SK-N-SH (cell line): Measurements from ENCODE around the gene ZNF211. TPM values are rescaled to one million over a fixed set of nuclear protein-coding genes. Genes with fewer than 3 reads are reported as not detected.

Experiments used
- CTCF ChIA-PET: fragments of 300-600, 350-600 bp; formaldehyde crosslinking; extraction: SDS; loops from one replicate; lab custom pipeline; 2021; lab: Yijun Ruan, JAX
- POLR2A ChIA-PET: fragments of 350-600 bp; sonication (Branson Sonifier 250); formaldehyde crosslinking; extraction: SDS; loops from one replicate; lab custom pipeline; 2020; ENCODE audit warnings: antibody characterized with exemption, inconsistent platforms; lab: Yijun Ruan, JAX
- DNase-seq: peaks from one replicate; pipeline ENCODE4 v3.0.0; 2012
- H2AFZ ChIP-seq: fragments of 200-600 bp; sonication (generic); 2 replicates; pipeline ENCODE4 v1.8.1; 2016; ENCODE audit warnings: antibody characterized with exemption, mild to moderate bottlenecking, low read depth
- H3F3A ChIP-seq: fragments of 200-600 bp; sonication (generic); replicated peaks from 2 replicates; pipeline ENCODE3; 2016; ENCODE audit warnings: antibody characterized with exemption, mild to moderate bottlenecking; ENCODE audit not compliant: insufficient read depth
- H3K27ac ChIP-seq, 2 experiments: fragments of 200-500 bp in 1 of 2; fragments of 200-600 bp in 1 of 2; sonication (Bioruptor generic) in 1 of 2; sonication (generic), shearing (Covaris generic) in 1 of 2; 2 replicates each; pipeline versions ENCODE4 v1.5.1 to v1.6.1; 2014 to 2016; ENCODE audit warnings: low read depth in 2 of 2, inconsistent platforms in 1 of 2, low read length in 1 of 2, mild to moderate bottlenecking in 1 of 2, mixed read lengths in 1 of 2
- H3K27me3 ChIP-seq: fragments of 200-600 bp; sonication (generic), shearing (Covaris generic); 2 replicates; pipeline ENCODE4 v1.6.1; 2016; ENCODE audit warnings: mixed run types; ENCODE audit not compliant: insufficient read depth
- H3K36me3 ChIP-seq, 2 experiments: fragments of 200-500 bp in 1 of 2; fragments of 200-600 bp in 1 of 2; sonication (Bioruptor generic) in 1 of 2; sonication (generic) in 1 of 2; replicated peaks in 1 of 2; 2 replicates each; pipeline versions ENCODE3 to v1.5.1; 2014 to 2016; ENCODE audit warnings: low read length in 1 of 2, mild to moderate bottlenecking in 1 of 2; ENCODE audit not compliant: insufficient read depth in 2 of 2, control insufficient read depth in 1 of 2
- H3K4me1 ChIP-seq, 2 experiments: fragments of 200-500 bp in 1 of 2; fragments of 200-600 bp in 1 of 2; sonication (Bioruptor generic) in 1 of 2; sonication (generic), shearing (Covaris generic) in 1 of 2; 2 replicates each; pipeline versions ENCODE4 v1.5.1 to v1.6.1; 2014 to 2016; ENCODE audit warnings: low read depth in 1 of 2, low read length in 1 of 2, mixed run types in 1 of 2; ENCODE audit not compliant: insufficient read depth in 2 of 2, control insufficient read depth in 1 of 2
- H3K4me2 ChIP-seq: fragments of 200-600 bp; sonication (generic), shearing (Covaris generic); 2 replicates; pipeline ENCODE4 v1.6.1; 2017; ENCODE audit warnings: mixed run types
- H3K4me3 ChIP-seq, 2 experiments: fragments of 200-500 bp in 1 of 2; fragments of 200-600 bp in 1 of 2; sonication (Bioruptor generic) in 1 of 2; sonication (generic), shearing (Covaris generic) in 1 of 2; 2 replicates each; pipeline versions ENCODE4 v1.5.1 to v1.8.1; 2014 to 2016; ENCODE audit warnings: low read depth in 2 of 2, inconsistent platforms in 1 of 2, low read length in 1 of 2, mild to moderate bottlenecking in 1 of 2, mixed read lengths in 1 of 2, moderate library complexity in 1 of 2
- H3K79me2 ChIP-seq: fragments of 200-600 bp; sonication (generic); 2 replicates; pipeline ENCODE4 v1.8.1; 2017; ENCODE audit warnings: mild to moderate bottlenecking; ENCODE audit not compliant: insufficient read depth
- H3K9ac ChIP-seq: fragments of 200-600 bp; sonication (generic); 2 replicates; pipeline ENCODE4 v1.6.1; 2017; ENCODE audit warnings: mixed run types
- H3K9me2 ChIP-seq: fragments of 200-600 bp; sonication (generic); 2 replicates; pipeline ENCODE4 v1.6.1; 2017; ENCODE audit warnings: mixed run types
- H3K9me3 ChIP-seq: fragments of 200-600 bp; sonication (generic); 2 replicates; pipeline ENCODE4 v1.6.1; 2017; ENCODE audit warnings: mixed run types, mild to moderate bottlenecking, moderate library complexity
- H4K20me1 ChIP-seq: fragments of 200-600 bp; sonication (generic); 2 replicates; pipeline ENCODE4 v1.6.1; 2017; ENCODE audit warnings: mild to moderate bottlenecking, mixed run types; ENCODE audit not compliant: insufficient read depth
- CHD2 ChIP-seq: fragments of 150-350 bp; IDR thresholded peaks from 2 replicates; pipeline ENCODE4 v1.6.1; 2018; ENCODE audit warnings: low read length; ENCODE audit not compliant: partially characterized antibody
- EP300 ChIP-seq, 2 experiments: IDR thresholded peaks; 2 replicates each; pipeline versions ENCODE4 v1.4.0 to v1.6.1; 2012; ENCODE audit warnings: borderline replicate concordance in 1 of 2, low read depth in 1 of 2, low read length in 1 of 2
- EZH2phosphoT487 ChIP-seq: fragments of 200-600 bp; sonication (generic); IDR thresholded peaks from 2 replicates; pipeline ENCODE4 v1.6.1; 2017; ENCODE audit warnings: low read depth, mixed run types, mild to moderate bottlenecking, antibody characterized with exemption, moderate library complexity, borderline replicate concordance
- FOSL2 ChIP-seq: IDR thresholded peaks from 2 replicates; pipeline ENCODE4 v1.4.0; 2012; ENCODE audit warnings: low read depth, mild to moderate bottlenecking, moderate library complexity, borderline replicate concordance
- FOXJ3 ChIP-seq: sonication (generic); formaldehyde crosslinking; IDR thresholded peaks from 2 replicates; pipeline ENCODE4 v1.5.1; 2020; ENCODE audit warnings: mild to moderate bottlenecking, missing genetic modification reagents
- FOXM1 ChIP-seq: IDR thresholded peaks from 2 replicates; pipeline ENCODE4 v1.4.0; 2012; ENCODE audit warnings: low read depth, mild to moderate bottlenecking
- GATA2 ChIP-seq: sonication (generic); formaldehyde crosslinking; IDR thresholded peaks from 2 replicates; pipeline ENCODE4 v1.5.0; 2020; ENCODE audit warnings: mild to moderate bottlenecking, missing genetic modification reagents
- IRF3 ChIP-seq: fragments of 150-350 bp; IDR thresholded peaks from 2 replicates; pipeline ENCODE4 v1.6.1; 2016; ENCODE audit warnings: mild to moderate bottlenecking, low read depth, low read length
- JUND ChIP-seq: IDR thresholded peaks from 2 replicates; pipeline ENCODE4 v1.4.0; 2012
- MEF2A ChIP-seq: IDR thresholded peaks from 2 replicates; pipeline ENCODE4 v1.4.0; 2012; ENCODE audit warnings: low read depth, borderline replicate concordance
- MXI1 ChIP-seq: IDR thresholded peaks from 2 replicates; pipeline ENCODE4 v1.6.1; 2012; ENCODE audit warnings: mild to moderate bottlenecking, low read depth, low read length, improper control_type of control experiment
- NFIC ChIP-seq: IDR thresholded peaks from 2 replicates; pipeline ENCODE4 v1.4.0; 2012; ENCODE audit warnings: borderline replicate concordance
- NRF1 ChIP-seq: IDR thresholded peaks from 2 replicates; pipeline ENCODE4 v1.6.1; 2012; ENCODE audit warnings: low read depth, mild to moderate bottlenecking, low read length
- PBX3 ChIP-seq: IDR thresholded peaks from 2 replicates; pipeline ENCODE4; 2012
- POLR2AphosphoS5 ChIP-seq: IDR thresholded peaks from 2 replicates; pipeline ENCODE4 v1.6.1; 2012; ENCODE audit warnings: low read depth, low read length
- RCOR1 ChIP-seq: fragments of 150-350 bp; IDR thresholded peaks from 2 replicates; pipeline ENCODE4 v1.6.1; 2017; ENCODE audit warnings: antibody characterized with exemption, low read length
- REST ChIP-seq: IDR thresholded peaks from 2 replicates; pipeline ENCODE4 v1.6.1; 2012; ENCODE audit warnings: mild to moderate bottlenecking, low read depth, low read length, moderate library complexity
- RXRA ChIP-seq: IDR thresholded peaks from 2 replicates; pipeline ENCODE4 v1.4.0; 2012; ENCODE audit warnings: low read depth, mild to moderate bottlenecking, borderline replicate concordance
- SIN3A ChIP-seq: IDR thresholded peaks from 2 replicates; pipeline ENCODE4 v1.6.1; 2012; ENCODE audit warnings: low read depth, mild to moderate bottlenecking, low read length, moderate library complexity, borderline replicate concordance
- SMC3 ChIP-seq: IDR thresholded peaks from 2 replicates; pipeline ENCODE4 v1.6.1; 2012; ENCODE audit warnings: low read depth, low read length, improper control_type of control experiment
- TAF1 ChIP-seq: IDR thresholded peaks from 2 replicates; pipeline ENCODE4 v1.6.1; 2012; ENCODE audit warnings: low read depth, mild to moderate bottlenecking, low read length, moderate library complexity, borderline replicate concordance
- USF2 ChIP-seq: fragments of 150-350 bp; IDR thresholded peaks from 2 replicates; pipeline ENCODE4 v1.6.1; 2017; ENCODE audit warnings: antibody characterized with exemption, low read length, low read depth, borderline replicate concordance
- YY1 ChIP-seq: IDR thresholded peaks from 2 replicates; pipeline ENCODE4 v1.4.0; 2012; ENCODE audit warnings: low read depth, mild to moderate bottlenecking
- WGBS: methylation state at CpG from one replicate; pipeline ENCODE4 v1.1.6; 2017; ENCODE audit warnings: low lambda C conversion rate; 5-methylcytosine and 5-hydroxymethylcytosine counted together
- polyA plus RNA-seq, 3 experiments: library from polyadenylated mRNA; depleted of rRNA; stranded (reverse); fragments of >200 nt; gene quantifications; 2 replicates each; pipeline ENCODE4 v1.2.3, GENCODE V29; 2012
- TF ChIP-seq, protein P1 (sequence below): IDR thresholded peaks from 2 replicates; pipeline ENCODE4 v1.4.0; 2012; ENCODE audit warnings: low read depth

The ZNF211 gene
- polyA plus RNA-seq (2012; rRNA removed) = 8.6 and 10.7 TPM in 2 replicates
- 6.8 and 7.2 TPM in 2 replicates for polyA plus RNA-seq (2012; cell fraction: cytosol; rRNA removed)
- 27.9 and 40.0 TPM in 2 replicates for polyA plus RNA-seq (2012; cell fraction: nucleus; rRNA removed)

DNA sequence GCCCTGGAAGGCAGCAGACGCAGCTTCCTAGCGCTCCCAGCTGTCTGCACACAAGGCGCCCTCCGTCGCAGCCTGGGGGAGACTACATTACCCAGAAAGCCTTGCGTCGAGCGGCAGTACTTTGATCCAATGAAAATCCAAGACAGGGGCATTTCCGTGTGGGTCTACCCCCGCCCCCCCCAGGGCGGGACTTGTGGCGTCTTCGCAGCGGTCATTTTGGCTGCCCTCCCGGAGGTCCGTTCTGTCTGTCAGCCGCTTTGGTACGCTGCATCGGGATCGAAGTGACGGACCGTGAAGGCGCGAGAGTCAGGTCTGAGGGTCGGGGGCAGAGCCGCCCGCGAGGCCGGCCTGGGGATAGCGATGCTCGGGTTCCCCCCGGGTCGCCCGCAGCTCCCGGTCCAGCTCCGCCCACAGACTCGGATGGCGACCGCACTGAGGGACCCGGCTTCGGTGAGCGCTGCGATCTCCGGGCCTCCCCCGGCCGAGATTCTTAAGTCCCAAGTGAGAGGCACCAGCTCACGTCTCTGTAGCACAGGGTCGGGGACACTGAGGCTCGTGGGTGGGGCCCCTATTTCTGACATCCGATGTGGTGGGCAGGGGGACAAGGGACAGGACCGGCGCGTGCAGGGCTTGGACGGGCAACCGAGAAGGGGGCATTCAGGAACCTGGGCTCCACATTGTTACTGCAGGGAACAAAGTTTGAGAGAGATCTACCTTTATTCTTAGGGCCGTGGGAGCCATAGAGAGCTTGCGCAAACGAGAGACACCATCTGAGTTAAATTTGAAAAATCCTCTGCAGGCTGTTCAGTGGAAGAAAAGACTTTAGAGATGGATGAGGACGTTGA lies at the start of gene ZNF211:
ZNF211 (plus strand) TSS at position 182 of the 845 bp plus-strand sequence; CDS start at position 361, 179 bp downstream.
- POLR2A ChIA-PET = interaction anchor here (0.6 to 1.1 kb wide), 5 partner anchors 19 to 297 kb away, joined by 3 to 6 read pairs (median 4); partner anchors contain the start of genes ZNF134, ZNF551, ZNF552 and ZNF776
- TF ChIP-seq IRF3 = peak; percentile 58; the same call in 1 of the 2 replicates
- no peak for TF ChIP-seq FOXJ3
- no peak for TF ChIP-seq EP300 (IDR thresholded peaks at IDR 0.05; ENCODE audit: borderline replicate concordance in 1 of 2, low read depth in 1 of 2, low read length in 1 of 2)
- TF ChIP-seq YY1 = peak; percentile 66
- TF ChIP-seq TAF1 = no peak
- no peak for TF ChIP-seq MEF2A
- TF ChIP-seq PBX3 = peak; percentile 99
- no peak; the same call in 1 of the 2 replicates for TF ChIP-seq RCOR1
- peak; percentile 62; the same call in 1 of the 2 replicates for TF ChIP-seq SIN3A
- no peak for TF ChIP-seq REST
- TF ChIP-seq FOSL2 = no peak
- no peak for TF ChIP-seq FOXM1
- TF ChIP-seq RXRA = no peak
- no peak for TF ChIP-seq EZH2phosphoT487
- peak; percentile 76; the same call in 1 of the 2 replicates for TF ChIP-seq POLR2AphosphoS5
- no peak for TF ChIP-seq NRF1
- no peak; the same call in 1 of the 2 replicates for TF ChIP-seq MXI1
- no peak for TF ChIP-seq USF2
- TF ChIP-seq, protein P1, sequence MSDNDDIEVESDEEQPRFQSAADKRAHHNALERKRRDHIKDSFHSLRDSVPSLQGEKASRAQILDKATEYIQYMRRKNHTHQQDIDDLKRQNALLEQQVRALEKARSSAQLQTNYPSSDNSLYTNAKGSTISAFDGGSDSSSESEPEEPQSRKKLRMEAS = 0 out of 2 replicates have a peak, but pooled peaks have one; percentile 9
- TF ChIP-seq SMC3 = peak; percentile 13; the same call in 1 of the 2 replicates
- TF ChIP-seq NFIC = peak; percentile 42; the same call in 1 of the 2 replicates
- TF ChIP-seq JUND = no peak
- no peak for TF ChIP-seq GATA2 (CRISPR knock-in tag)
- peak; percentile 93 for TF ChIP-seq CHD2

More for the DNA sequence above, at the start of gene ZNF211:
- H2AFZ ChIP-seq = peak within 1 kb of the TSS; percentile 89
- peaks cover 18% of the 10 kb centered on the region for H3K9me3 ChIP-seq
- H3K79me2 ChIP-seq = peaks cover 16% of the 10 kb centered on the region
- CTCF ChIA-PET = interaction anchor here (0.5 kb wide), 1 partner anchor 24 kb away, joined by 3 read pairs; no protein-coding TSS in a partner anchor
- peaks cover 0 to 13% of the 10 kb centered on the region in 2 experiments; a peak in 1 of 4 replicates for H3K4me1 ChIP-seq
- H3F3A ChIP-seq = peaks cover 6% of the 10 kb centered on the region
- peak within 1 kb of the TSS; percentile 90 for H3K4me2 ChIP-seq
- DNase-seq = peak; percentile 96
- no peaks in the 10 kb centered on the region for H3K9me2 ChIP-seq
- H3K27ac ChIP-seq = peak within 1 kb of the TSS; percentile 49 to 79; a peak in 3 of 4 replicates
- no peaks in the 10 kb centered on the region for H4K20me1 ChIP-seq
- peak within 1 kb of the TSS; percentile 77 for H3K9ac ChIP-seq
- WGBS = 9% methylated on average over 16 of the region's 59 CpGs
- no peaks in the 10 kb centered on the region for H3K27me3 ChIP-seq
- H3K36me3 ChIP-seq = peaks cover 28 to 40% of the 10 kb centered on the region in 2 experiments
- H3K4me3 ChIP-seq = peak within 1 kb of the TSS; percentile 85 to 86
